ENCODE measurements around the gene CACNA1S. TPM values are rescaled to one million over a fixed set of nuclear protein-coding genes. Genes with fewer than 3 reads are reported as not detected.

CACNA1S gene
- total and polyA plus RNA-seq, 4 donors, result 0.16 to 0.33 (median 0.21) TPM

GRCh38 chr1:201131398-201131797 is 19.2 kb upstream of the CACNA1S start:
- Histone ChIP-seq H3K27ac (ENCODE audit: low read depth, low read length) (no peak overlapping the region), H3K4me1 (ENCODE audit: control insufficient read depth, insufficient read depth, low read length) (peaks cover 10% of the 10 kb centered on the region), H3K27me3 (ENCODE audit: control insufficient read depth, insufficient read depth, low read length) (peaks cover 3% of the 10 kb centered on the region), H3K4me3 (ENCODE audit: low read depth, low read length) (no peak overlapping the region), H3K9me3 (ENCODE audit: control insufficient read depth, insufficient read depth, low read length) (no peaks in the 10 kb centered on the region), H3K36me3 (ENCODE audit: control insufficient read depth, insufficient read depth, low read length) (peaks cover 32% of the 10 kb centered on the region)
- no peak for DNase-seq (ENCODE audit: low read depth in 4 of 6, low spot score in 6 of 6)
- 79% methylated on average over 4 of the region's 4 CpGs for WGBS (ENCODE audit: insufficient coverage)

GRCh38 chr1:201128962-201129361 is 16.7 kb upstream of the CACNA1S start:
- 93% methylated on average over 13 of the region's 13 CpGs for WGBS (ENCODE audit: insufficient coverage)
- H3K9me3 ChIP-seq (ENCODE audit: control insufficient read depth, insufficient read depth, low read length), result no peaks in the 10 kb centered on the region
- peaks cover 3% of the 10 kb centered on the region for H3K27me3 ChIP-seq (ENCODE audit: control insufficient read depth, insufficient read depth, low read length)
- H3K27ac ChIP-seq (ENCODE audit: low read depth, low read length), result no peak overlapping the region
- DNase-seq (ENCODE audit: low read depth in 4 of 6, low spot score in 6 of 6), result no peak
- peaks cover 8% of the 10 kb centered on the region for H3K36me3 ChIP-seq (ENCODE audit: control insufficient read depth, insufficient read depth, low read length)
- no peak overlapping the region for H3K4me3 ChIP-seq (ENCODE audit: low read depth, low read length)
- peaks cover 10% of the 10 kb centered on the region for H3K4me1 ChIP-seq (ENCODE audit: control insufficient read depth, insufficient read depth, low read length)

- peak in 1 of 6 donors; percentile 34 for DNase-seq (ENCODE audit: low read depth in 4 of 6, low spot score in 6 of 6)
- Histone ChIP-seq H3K36me3 (ENCODE audit: control insufficient read depth, insufficient read depth, low read length) (peaks cover 7% of the 10 kb centered on the region), H3K27me3 (ENCODE audit: control insufficient read depth, insufficient read depth, low read length) (peaks cover 3% of the 10 kb centered on the region), H3K9me3 (ENCODE audit: control insufficient read depth, insufficient read depth, low read length) (no peaks in the 10 kb centered on the region), H3K4me3 (ENCODE audit: low read depth, low read length) (no peak overlapping the region), H3K27ac (ENCODE audit: low read depth, low read length) (no peak overlapping the region), H3K4me1 (ENCODE audit: control insufficient read depth, insufficient read depth, low read length) (peaks cover 10% of the 10 kb centered on the region)
- 75% methylated on average over 3 of the region's 9 CpGs for WGBS (ENCODE audit: insufficient coverage)
These were observed 16.2 kb upstream of the CACNA1S start for GRCh38 chr1:201128476-201128875.

- 76% methylated on average over 14 of the region's 17 CpGs for WGBS (ENCODE audit: insufficient coverage)
- H3K36me3 ChIP-seq (ENCODE audit: control insufficient read depth, insufficient read depth, low read length), result peaks cover 7% of the 10 kb centered on the region
- H3K9me3 ChIP-seq (ENCODE audit: control insufficient read depth, insufficient read depth, low read length), result no peaks in the 10 kb centered on the region
- no peak for DNase-seq (ENCODE audit: low read depth in 4 of 6, low spot score in 6 of 6)
- no peak overlapping the region for H3K4me3 ChIP-seq (ENCODE audit: low read depth, low read length)
- H3K4me1 ChIP-seq (ENCODE audit: control insufficient read depth, insufficient read depth, low read length), result peaks cover 10% of the 10 kb centered on the region
- H3K27me3 ChIP-seq (ENCODE audit: control insufficient read depth, insufficient read depth, low read length), result peaks cover 3% of the 10 kb centered on the region
- no peak overlapping the region for H3K27ac ChIP-seq (ENCODE audit: low read depth, low read length)
These were observed 15.7 kb upstream of the CACNA1S start for GRCh38 chr1:201127755-201128455.

- H3K4me3 ChIP-seq (ENCODE audit: low read depth, low read length), result no peak within 1 kb of the TSS
- peaks cover 2% of the 10 kb centered on the region for H3K36me3 ChIP-seq (ENCODE audit: control insufficient read depth, insufficient read depth, low read length)
- H3K4me1 ChIP-seq (ENCODE audit: control insufficient read depth, insufficient read depth, low read length), result peaks cover 10% of the 10 kb centered on the region
- H3K27me3 ChIP-seq (ENCODE audit: control insufficient read depth, insufficient read depth, low read length), result peaks cover 3% of the 10 kb centered on the region
- no peak within 1 kb of the TSS for H3K27ac ChIP-seq (ENCODE audit: low read depth, low read length)
- no peak for DNase-seq (ENCODE audit: low read depth in 4 of 6, low spot score in 6 of 6)
- H3K9me3 ChIP-seq (ENCODE audit: control insufficient read depth, insufficient read depth, low read length), result no peaks in the 10 kb centered on the region
- 52% methylated on average over 20 of the region's 24 CpGs for WGBS (ENCODE audit: insufficient coverage)
These were observed 14.9 kb upstream of the CACNA1S start, which contains the start of gene ASCL5 for GRCh38 chr1:201126832-201127754. TSS of gene ASCL5 (minus strand) at chr1:201127184. CDS start at chr1:201115372, 11,812 bp downstream.

GRCh38 chr1:201126463-201126831 is 14.2 kb upstream of the CACNA1S start:
- Histone ChIP-seq H3K36me3 (ENCODE audit: control insufficient read depth, insufficient read depth, low read length) (no peaks in the 10 kb centered on the region), H3K4me1 (ENCODE audit: control insufficient read depth, insufficient read depth, low read length) (peaks cover 10% of the 10 kb centered on the region), H3K4me3 (ENCODE audit: low read depth, low read length) (no peak overlapping the region), H3K27ac (ENCODE audit: low read depth, low read length) (no peak overlapping the region), H3K9me3 (ENCODE audit: control insufficient read depth, insufficient read depth, low read length) (no peaks in the 10 kb centered on the region), H3K27me3 (ENCODE audit: control insufficient read depth, insufficient read depth, low read length) (peaks cover 3% of the 10 kb centered on the region)
- DNase-seq (ENCODE audit: low read depth in 4 of 6, low spot score in 6 of 6), result no peak
- WGBS (ENCODE audit: insufficient coverage), result 45% methylated on average over 3 of the region's 3 CpGs

GRCh38 chr1:201125800-201126199 is 13.6 kb upstream of the CACNA1S start:
- peaks cover 10% of the 10 kb centered on the region for H3K4me1 ChIP-seq (ENCODE audit: control insufficient read depth, insufficient read depth, low read length)
- no CpG with 5 or more reads among the region's 7 CpGs for WGBS (ENCODE audit: insufficient coverage)
- no peak overlapping the region for H3K4me3 ChIP-seq (ENCODE audit: low read depth, low read length)
- H3K9me3 ChIP-seq (ENCODE audit: control insufficient read depth, insufficient read depth, low read length), result no peaks in the 10 kb centered on the region
- peak in 1 of 6 donors; percentile 27 for DNase-seq (ENCODE audit: low read depth in 4 of 6, low spot score in 6 of 6)
- H3K27ac ChIP-seq (ENCODE audit: low read depth, low read length), result no peak overlapping the region
- H3K27me3 ChIP-seq (ENCODE audit: control insufficient read depth, insufficient read depth, low read length), result peaks cover 3% of the 10 kb centered on the region
- no peaks in the 10 kb centered on the region for H3K36me3 ChIP-seq (ENCODE audit: control insufficient read depth, insufficient read depth, low read length)

GRCh38 chr1:201125019-201125418 is 12.8 kb upstream of the CACNA1S start:
- peak in 1 of 6 donors; percentile 37 for DNase-seq (ENCODE audit: low read depth in 4 of 6, low spot score in 6 of 6)
- H3K4me3 ChIP-seq (ENCODE audit: low read depth, low read length), result no peak overlapping the region
- H3K27me3 ChIP-seq (ENCODE audit: control insufficient read depth, insufficient read depth, low read length), result peaks cover 3% of the 10 kb centered on the region
- H3K27ac ChIP-seq (ENCODE audit: low read depth, low read length), result no peak overlapping the region
- H3K9me3 ChIP-seq (ENCODE audit: control insufficient read depth, insufficient read depth, low read length), result no peaks in the 10 kb centered on the region
- H3K4me1 ChIP-seq (ENCODE audit: control insufficient read depth, insufficient read depth, low read length), result peaks cover 14% of the 10 kb centered on the region
- 65% methylated on average over 9 of the region's 9 CpGs for WGBS (ENCODE audit: insufficient coverage)
- no peaks in the 10 kb centered on the region for H3K36me3 ChIP-seq (ENCODE audit: control insufficient read depth, insufficient read depth, low read length)

GRCh38 chr1:201123866-201124265 is 11.6 kb upstream of the CACNA1S start:
- H3K4me1 ChIP-seq (ENCODE audit: control insufficient read depth, insufficient read depth, low read length), result peaks cover 17% of the 10 kb centered on the region

More at GRCh38 chr1:201123866-201124265, 11.6 kb upstream of the CACNA1S start:
- no peak for DNase-seq (ENCODE audit: low read depth in 4 of 6, low spot score in 6 of 6)
- Histone ChIP-seq H3K4me3 (ENCODE audit: low read depth, low read length) (no peak overlapping the region), H3K9me3 (ENCODE audit: control insufficient read depth, insufficient read depth, low read length) (no peaks in the 10 kb centered on the region), H3K27ac (ENCODE audit: low read depth, low read length) (no peak overlapping the region), H3K27me3 (ENCODE audit: control insufficient read depth, insufficient read depth, low read length) (peaks cover 3% of the 10 kb centered on the region), H3K36me3 (ENCODE audit: control insufficient read depth, insufficient read depth, low read length) (no peaks in the 10 kb centered on the region)
- WGBS (ENCODE audit: insufficient coverage), result 100% methylated on average over 1 of the region's 1 CpG

All from spinal cord (tissue), 10 donors.